ENCODE data around the gene ADAMTS13. TPM values are rescaled to one million over a fixed set of nuclear protein-coding genes. Genes with fewer than 3 reads are reported as not detected.

Gene ADAMTS13
- total and polyA plus RNA-seq, 9 of the 15 experiments (the other 6 are each of a cell fraction or from before 2014, with no cell fraction given) = 0.03 to 0.20 (median 0.04) TPM; not detected in 4

DNA sequence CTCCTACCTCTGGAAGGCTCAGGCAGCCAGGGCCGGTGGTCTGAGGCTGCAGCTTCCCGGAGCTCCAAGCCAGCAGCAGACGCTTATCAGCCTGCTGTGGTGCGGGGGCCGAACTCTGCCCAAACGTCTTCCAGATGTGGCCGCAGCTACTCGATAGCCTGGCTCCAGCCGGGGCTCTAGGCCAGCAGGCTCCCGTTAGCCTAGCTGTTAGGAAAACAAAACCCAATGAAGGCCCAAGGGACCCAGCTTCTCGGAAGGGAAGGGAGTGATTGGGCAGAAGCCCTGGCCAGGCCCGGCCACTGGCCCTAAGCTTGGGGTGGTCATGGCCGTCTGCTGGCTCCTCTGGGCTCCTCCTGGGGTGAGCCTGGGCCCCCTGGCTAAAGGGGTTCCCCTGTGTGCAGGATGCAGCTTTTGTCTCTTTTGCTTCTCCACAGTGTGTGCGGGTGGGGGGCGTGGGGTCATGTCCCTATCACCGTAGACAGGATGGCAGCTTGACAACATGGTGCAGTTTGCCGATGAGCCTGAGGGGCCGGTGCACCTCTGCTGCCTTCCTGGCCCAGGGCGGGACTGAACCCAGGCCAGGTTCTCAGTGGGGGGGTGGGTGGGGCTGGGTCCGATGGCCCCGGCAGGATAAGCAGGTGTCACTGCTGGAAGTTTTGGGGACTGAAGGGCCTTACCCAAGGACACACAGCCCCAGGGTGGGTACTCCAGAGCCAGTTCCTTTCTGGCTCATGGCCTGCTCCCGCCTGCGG, 83.9 kb downstream of the ADAMTS13 start (continued):
- TF ChIP-seq, protein P1, sequence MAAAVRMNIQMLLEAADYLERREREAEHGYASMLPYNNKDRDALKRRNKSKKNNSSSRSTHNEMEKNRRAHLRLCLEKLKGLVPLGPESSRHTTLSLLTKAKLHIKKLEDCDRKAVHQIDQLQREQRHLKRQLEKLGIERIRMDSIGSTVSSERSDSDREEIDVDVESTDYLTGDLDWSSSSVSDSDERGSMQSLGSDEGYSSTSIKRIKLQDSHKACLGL (CRISPR knock-in tag; IDR thresholded peaks at IDR 0.05; ENCODE audit: borderline replicate concordance, poor library complexity, severe bottlenecking) = no peak
- TF ChIP-seq, protein P2, sequence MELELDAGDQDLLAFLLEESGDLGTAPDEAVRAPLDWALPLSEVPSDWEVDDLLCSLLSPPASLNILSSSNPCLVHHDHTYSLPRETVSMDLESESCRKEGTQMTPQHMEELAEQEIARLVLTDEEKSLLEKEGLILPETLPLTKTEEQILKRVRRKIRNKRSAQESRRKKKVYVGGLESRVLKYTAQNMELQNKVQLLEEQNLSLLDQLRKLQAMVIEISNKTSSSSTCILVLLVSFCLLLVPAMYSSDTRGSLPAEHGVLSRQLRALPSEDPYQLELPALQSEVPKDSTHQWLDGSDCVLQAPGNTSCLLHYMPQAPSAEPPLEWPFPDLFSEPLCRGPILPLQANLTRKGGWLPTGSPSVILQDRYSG (tag; conservative IDR thresholded peaks at IDR 0.05; ENCODE audit: low read depth) = no peak
- no peak for TF ChIP-seq BMI1 (IDR thresholded peaks at IDR 0.05; ENCODE audit: low read length)
- TF ChIP-seq CREM (IDR thresholded peaks at IDR 0.05; ENCODE audit: low read depth) = peak; percentile 46
- TF ChIP-seq, protein P3, sequence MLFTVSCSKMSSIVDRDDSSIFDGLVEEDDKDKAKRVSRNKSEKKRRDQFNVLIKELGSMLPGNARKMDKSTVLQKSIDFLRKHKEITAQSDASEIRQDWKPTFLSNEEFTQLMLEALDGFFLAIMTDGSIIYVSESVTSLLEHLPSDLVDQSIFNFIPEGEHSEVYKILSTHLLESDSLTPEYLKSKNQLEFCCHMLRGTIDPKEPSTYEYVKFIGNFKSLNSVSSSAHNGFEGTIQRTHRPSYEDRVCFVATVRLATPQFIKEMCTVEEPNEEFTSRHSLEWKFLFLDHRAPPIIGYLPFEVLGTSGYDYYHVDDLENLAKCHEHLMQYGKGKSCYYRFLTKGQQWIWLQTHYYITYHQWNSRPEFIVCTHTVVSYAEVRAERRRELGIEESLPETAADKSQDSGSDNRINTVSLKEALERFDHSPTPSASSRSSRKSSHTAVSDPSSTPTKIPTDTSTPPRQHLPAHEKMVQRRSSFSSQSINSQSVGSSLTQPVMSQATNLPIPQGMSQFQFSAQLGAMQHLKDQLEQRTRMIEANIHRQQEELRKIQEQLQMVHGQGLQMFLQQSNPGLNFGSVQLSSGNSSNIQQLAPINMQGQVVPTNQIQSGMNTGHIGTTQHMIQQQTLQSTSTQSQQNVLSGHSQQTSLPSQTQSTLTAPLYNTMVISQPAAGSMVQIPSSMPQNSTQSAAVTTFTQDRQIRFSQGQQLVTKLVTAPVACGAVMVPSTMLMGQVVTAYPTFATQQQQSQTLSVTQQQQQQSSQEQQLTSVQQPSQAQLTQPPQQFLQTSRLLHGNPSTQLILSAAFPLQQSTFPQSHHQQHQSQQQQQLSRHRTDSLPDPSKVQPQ (CRISPR knock-in tag; IDR thresholded peaks at IDR 0.05; ENCODE audit: borderline replicate concordance) = no peak
- TF ChIP-seq SIX5 (IDR thresholded peaks at IDR 0.05; ENCODE audit: borderline replicate concordance in 1 of 2, insufficient read depth in 1 of 2, low read depth in 1 of 2, low read length in 2 of 2) = no peak
- TF ChIP-seq PML (IDR thresholded peaks at IDR 0.05; ENCODE audit: low read length) = peak; percentile 54; the same call in 1 of the 2 replicates
- no peak for TF ChIP-seq ZNF644 (tag; IDR thresholded peaks at IDR 0.05; ENCODE audit: low read depth)
- no peak for TF ChIP-seq GATAD2B (IDR thresholded peaks at IDR 0.05; ENCODE audit: borderline replicate concordance)
- TF ChIP-seq, protein P4, sequence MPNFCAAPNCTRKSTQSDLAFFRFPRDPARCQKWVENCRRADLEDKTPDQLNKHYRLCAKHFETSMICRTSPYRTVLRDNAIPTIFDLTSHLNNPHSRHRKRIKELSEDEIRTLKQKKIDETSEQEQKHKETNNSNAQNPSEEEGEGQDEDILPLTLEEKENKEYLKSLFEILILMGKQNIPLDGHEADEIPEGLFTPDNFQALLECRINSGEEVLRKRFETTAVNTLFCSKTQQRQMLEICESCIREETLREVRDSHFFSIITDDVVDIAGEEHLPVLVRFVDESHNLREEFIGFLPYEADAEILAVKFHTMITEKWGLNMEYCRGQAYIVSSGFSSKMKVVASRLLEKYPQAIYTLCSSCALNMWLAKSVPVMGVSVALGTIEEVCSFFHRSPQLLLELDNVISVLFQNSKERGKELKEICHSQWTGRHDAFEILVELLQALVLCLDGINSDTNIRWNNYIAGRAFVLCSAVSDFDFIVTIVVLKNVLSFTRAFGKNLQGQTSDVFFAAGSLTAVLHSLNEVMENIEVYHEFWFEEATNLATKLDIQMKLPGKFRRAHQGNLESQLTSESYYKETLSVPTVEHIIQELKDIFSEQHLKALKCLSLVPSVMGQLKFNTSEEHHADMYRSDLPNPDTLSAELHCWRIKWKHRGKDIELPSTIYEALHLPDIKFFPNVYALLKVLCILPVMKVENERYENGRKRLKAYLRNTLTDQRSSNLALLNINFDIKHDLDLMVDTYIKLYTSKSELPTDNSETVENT (CRISPR knock-in tag; IDR thresholded peaks at IDR 0.05) = no peak
- TF ChIP-seq, protein P5, sequence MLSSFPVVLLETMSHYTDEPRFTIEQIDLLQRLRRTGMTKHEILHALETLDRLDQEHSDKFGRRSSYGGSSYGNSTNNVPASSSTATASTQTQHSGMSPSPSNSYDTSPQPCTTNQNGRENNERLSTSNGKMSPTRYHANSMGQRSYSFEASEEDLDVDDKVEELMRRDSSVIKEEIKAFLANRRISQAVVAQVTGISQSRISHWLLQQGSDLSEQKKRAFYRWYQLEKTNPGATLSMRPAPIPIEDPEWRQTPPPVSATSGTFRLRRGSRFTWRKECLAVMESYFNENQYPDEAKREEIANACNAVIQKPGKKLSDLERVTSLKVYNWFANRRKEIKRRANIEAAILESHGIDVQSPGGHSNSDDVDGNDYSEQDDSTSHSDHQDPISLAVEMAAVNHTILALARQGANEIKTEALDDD (IDR thresholded peaks at IDR 0.05) = no peak
- no peak for TF ChIP-seq MCM7 (IDR thresholded peaks at IDR 0.05)
- TF ChIP-seq NR4A1 (CRISPR knock-in tag; IDR thresholded peaks at IDR 0.05) = no peak
- TF ChIP-seq NR4A1 (tag; IDR thresholded peaks at IDR 0.05) = no peak
- TF ChIP-seq NFIC (IDR thresholded peaks at IDR 0.05) = peak; percentile 68
- TF ChIP-seq PCBP2 (IDR thresholded peaks at IDR 0.05; ENCODE audit: low read depth, low read length, poor library complexity, severe bottlenecking) = no peak
- TF ChIP-seq, protein P6, sequence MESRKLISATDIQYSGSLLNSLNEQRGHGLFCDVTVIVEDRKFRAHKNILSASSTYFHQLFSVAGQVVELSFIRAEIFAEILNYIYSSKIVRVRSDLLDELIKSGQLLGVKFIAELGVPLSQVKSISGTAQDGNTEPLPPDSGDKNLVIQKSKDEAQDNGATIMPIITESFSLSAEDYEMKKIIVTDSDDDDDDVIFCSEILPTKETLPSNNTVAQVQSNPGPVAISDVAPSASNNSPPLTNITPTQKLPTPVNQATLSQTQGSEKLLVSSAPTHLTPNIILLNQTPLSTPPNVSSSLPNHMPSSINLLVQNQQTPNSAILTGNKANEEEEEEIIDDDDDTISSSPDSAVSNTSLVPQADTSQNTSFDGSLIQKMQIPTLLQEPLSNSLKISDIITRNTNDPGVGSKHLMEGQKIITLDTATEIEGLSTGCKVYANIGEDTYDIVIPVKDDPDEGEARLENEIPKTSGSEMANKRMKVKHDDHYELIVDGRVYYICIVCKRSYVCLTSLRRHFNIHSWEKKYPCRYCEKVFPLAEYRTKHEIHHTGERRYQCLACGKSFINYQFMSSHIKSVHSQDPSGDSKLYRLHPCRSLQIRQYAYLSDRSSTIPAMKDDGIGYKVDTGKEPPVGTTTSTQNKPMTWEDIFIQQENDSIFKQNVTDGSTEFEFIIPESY (CRISPR knock-in tag; IDR thresholded peaks at IDR 0.05) = no peak
